HG02885 (cell line): Measurements from ENCODE around the gene GPHB5.
A peak's percentile ranks its signal among the peaks of the same experiment; 100 is the strongest.
"Not testable (repeated sequence)": the region's sequence is repeated elsewhere in the genome, so short reads cannot be mapped to it uniquely, and the experiment has no call there.

ENCODE experiments used
- ATAC-seq: cut with Tn5 transposase; IDR thresholded peaks from one replicate; pipeline ENCODE4 v1.9.1; 2021; ENCODE audit warnings: mild to moderate bottlenecking; ENCODE audit not compliant: unreplicated experiment, poor library complexity

Gene GPHB5

GRCh38 chr14:63318835-63319234 is at the start of gene GPHB5:
Gene GPHB5 (minus strand): TSS chr14:63318935. CDS start chr14:63317849, 1,086 bp downstream.
- no peak for ATAC-seq

- no peak for ATAC-seq
Observed at GRCh38 chr14:63367742-63368364, 49.1 kb upstream of the GPHB5 start.

- ATAC-seq = no peak
Observed at GRCh38 chr14:63362389-63362819, 43.7 kb upstream of the GPHB5 start.

GRCh38 chr14:63361790-63362189 is 43.1 kb upstream of the GPHB5 start:
- no peak for ATAC-seq

- no peak for ATAC-seq
Observed at GRCh38 chr14:63357841-63358240, 39.1 kb upstream of the GPHB5 start.

- no peak for ATAC-seq
Observed at GRCh38 chr14:63345826-63346225, 27.1 kb upstream of the GPHB5 start.

GRCh38 chr14:63344336-63344735 is 25.6 kb upstream of the GPHB5 start:
- no peak for ATAC-seq

- no peak for ATAC-seq
Observed at GRCh38 chr14:63343878-63344277, 25.1 kb upstream of the GPHB5 start.

GRCh38 chr14:63342371-63342770 is 23.6 kb upstream of the GPHB5 start:
- ATAC-seq = no peak

GRCh38 chr14:63328787-63329737 is 10.3 kb upstream of the GPHB5 start:
- no peak for ATAC-seq

- no peak for ATAC-seq
Observed at GRCh38 chr14:63326840-63327239, 8.1 kb upstream of the GPHB5 start.

- ATAC-seq = no peak
Observed at GRCh38 chr14:63322897-63323573, 4.3 kb upstream of the GPHB5 start.

- no peak for ATAC-seq
Observed at GRCh38 chr14:63322472-63322871, 3.7 kb upstream of the GPHB5 start.

GRCh38 chr14:63308723-63309317 is 9.9 kb downstream of the GPHB5 start:
- peak; percentile 65 for ATAC-seq

- not testable (repeated sequence) for ATAC-seq
Observed at GRCh38 chr14:63304429-63304828, 14.3 kb downstream of the GPHB5 start.

- no peak for ATAC-seq
Observed at GRCh38 chr14:63301891-63302534, 16.7 kb downstream of the GPHB5 start.

- ATAC-seq = no peak
Observed at GRCh38 chr14:63300854-63301253, 17.9 kb downstream of the GPHB5 start.

GRCh38 chr14:63299351-63300110 is 19.2 kb downstream of the GPHB5 start:
- ATAC-seq = no peak

GRCh38 chr14:63297372-63298063 is 21.2 kb downstream of the GPHB5 start:
- no peak for ATAC-seq
